HG02973 (cell line): ENCODE results near the gene MEIOB.
"Not testable (repeated sequence)": the region's sequence is repeated elsewhere in the genome, so short reads cannot be mapped to it uniquely, and the experiment has no call there.

Experiments
- ATAC-seq: cut with Tn5 transposase; IDR thresholded peaks from one replicate; pipeline ENCODE4 v1.9.1; 2021; ENCODE audit warnings: moderate library complexity; ENCODE audit not compliant: unreplicated experiment

The MEIOB gene, protein sequence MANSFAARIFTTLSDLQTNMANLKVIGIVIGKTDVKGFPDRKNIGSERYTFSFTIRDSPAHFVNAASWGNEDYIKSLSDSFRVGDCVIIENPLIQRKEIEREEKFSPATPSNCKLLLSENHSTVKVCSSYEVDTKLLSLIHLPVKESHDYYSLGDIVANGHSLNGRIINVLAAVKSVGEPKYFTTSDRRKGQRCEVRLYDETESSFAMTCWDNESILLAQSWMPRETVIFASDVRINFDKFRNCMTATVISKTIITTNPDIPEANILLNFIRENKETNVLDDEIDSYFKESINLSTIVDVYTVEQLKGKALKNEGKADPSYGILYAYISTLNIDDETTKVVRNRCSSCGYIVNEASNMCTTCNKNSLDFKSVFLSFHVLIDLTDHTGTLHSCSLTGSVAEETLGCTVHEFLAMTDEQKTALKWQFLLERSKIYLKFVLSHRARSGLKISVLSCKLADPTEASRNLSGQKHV

DNA sequence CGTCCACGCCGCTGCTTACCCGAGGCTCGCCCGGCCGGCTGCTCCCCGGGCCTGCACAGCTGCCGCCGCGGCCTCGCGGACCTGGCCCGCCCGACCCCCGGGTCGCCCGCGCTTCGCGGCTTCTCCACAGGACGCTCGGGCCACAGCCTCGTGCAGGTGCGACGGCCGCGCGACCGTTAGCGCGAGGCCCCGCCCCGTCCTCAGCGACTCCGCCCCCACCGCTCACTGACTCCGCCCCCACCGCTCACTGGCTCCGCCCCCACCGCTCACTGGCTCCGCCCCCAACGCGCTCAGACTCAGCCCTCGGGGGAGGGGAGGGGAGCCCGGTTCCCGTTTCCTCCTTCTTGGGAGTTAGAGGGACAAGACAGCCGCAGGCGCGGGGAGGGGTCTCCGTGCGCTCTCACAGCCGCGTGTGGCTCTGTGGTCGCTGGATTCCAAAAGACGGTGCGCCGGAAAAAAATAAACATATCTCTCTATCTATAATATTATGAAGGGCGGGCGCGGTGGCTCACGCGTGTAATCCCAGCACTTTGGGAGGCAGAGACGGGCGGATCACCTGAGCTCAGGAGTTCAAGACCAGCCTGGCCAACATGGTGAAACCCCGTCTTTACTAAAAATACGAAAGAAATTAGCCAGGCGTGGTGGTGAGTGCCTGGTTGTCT, at the start of gene MEIOB:
Gene MEIOB, minus strand, starts transcription at position 191 of the 662 bp plus-strand sequence. CDS start 3,989 bp downstream, outside the sequence.
- ATAC-seq = no peak

DNA sequence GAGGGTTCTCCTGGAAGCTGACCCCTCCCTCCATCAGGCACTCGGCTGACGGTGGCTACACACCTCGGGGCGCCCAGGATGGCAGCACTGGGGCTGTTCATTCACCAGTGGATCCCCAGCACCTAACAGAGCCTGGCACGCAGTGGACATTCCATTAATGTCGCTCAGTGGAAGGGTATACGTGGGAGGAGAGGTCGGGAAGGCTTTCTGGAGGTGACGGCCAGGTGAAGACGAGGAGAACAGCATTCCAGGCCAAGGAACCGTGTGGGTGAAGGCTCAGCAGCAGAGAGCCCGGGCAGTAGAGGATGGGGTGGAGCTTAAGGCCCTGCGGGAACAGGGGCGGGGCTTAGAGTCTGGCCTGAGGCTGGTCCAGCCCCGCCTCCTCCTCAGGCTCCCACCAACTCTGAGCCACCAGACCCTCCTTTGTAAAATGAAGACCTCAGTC, 48.8 kb upstream of the MEIOB start:
- no peak for ATAC-seq

DNA sequence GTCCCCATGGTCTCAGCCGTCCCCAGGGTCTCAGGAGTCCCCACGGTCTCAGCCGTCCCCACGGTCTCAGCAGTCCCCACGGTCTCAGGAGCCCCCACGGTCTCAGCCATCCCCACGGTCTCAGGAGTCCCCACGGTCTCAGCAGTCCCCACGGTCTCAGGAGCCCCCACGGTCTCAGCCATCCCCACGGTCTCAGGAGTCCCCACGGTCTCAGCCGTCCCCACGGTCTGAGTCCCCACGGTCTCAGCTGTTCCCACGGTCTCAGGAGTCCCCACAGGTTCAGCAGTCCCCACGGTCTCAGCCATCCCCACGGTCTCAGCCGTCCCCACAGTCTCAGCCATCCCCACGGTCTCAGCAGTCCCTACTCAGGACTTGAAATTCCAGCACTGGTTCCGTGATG, 48.2 kb upstream of the MEIOB start:
- not testable (repeated sequence) for ATAC-seq

DNA sequence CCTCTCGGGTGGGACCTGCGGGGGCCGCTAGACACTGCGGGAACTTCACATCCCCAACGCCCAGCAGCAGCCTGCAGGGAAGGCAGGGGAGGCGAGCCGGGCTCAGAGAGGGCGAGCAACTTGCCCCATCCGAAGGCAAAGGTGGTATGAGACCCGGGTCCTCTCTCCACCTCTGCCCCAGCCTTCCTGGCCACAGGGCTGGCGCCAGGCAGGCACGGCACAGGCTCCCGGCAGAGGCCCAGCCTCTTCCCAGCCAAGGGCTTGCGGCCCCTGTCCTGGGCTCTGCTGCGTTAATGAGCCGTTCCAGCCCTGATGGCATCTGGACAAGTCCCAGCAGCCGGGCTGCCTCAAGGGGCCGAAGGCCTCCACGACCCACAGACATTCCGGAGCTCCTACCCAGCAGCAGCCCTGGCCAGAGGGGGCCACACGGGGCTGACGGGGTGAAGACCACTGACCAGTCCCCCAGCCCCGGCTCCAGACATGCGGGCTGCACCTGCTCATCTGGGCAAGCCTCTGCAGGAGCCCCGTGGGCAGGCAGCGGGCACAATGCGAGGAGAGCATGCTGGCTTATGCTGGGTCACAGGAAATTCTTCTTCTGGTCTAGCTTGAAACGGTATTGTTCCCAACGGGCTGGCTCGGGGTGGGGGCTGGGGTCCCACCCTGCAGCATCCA, 47.5 kb upstream of the MEIOB start:
- ATAC-seq = no peak

DNA sequence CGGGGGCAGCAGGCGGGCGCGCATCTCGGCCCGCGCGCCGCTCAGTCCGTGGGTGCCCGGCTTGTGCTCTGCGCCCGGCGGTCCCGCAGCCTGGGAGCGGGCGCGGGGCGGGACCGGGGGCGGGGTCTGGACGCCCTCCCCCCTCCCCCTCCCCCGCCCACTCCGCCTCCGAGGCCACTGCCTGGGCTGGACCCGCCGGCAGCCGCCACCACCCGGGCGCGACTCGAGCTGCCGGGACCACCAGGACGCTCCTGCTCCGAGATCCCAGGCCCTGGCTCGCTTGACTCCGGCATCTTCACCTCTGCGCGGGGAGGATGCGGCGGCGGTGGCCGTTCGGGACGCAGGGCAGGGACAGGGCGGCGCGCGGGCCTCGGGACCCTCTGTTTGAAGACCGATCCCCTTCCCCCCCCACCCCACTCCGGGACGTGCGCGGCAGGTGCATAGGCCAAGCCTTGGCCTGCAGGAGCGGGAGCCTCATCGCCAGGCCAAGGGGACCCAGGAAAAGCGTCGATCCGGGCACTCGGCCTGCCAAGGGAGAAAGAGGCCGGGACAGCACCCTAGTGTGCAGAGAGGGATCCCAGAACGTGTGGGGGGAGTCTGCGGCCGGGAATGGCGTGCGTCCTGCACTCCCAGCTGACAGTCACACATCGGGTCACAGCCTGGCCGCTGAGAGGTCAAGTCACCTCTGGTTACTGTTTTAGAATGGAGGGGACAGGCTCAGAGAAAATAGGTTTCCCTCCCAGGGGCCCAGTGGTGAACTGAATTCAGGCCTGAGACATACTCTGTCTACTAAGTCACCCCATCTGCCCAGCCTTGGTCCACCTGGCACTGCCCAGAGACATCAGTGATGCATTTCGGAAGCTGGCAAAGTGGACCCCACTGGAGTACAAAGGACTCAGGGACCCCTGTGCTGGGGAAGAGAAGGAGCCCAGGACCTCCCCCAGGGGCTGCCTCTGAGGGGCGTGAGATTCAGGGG, 46.7 kb upstream of the MEIOB start, which contains the start of gene HS3ST6:
Gene HS3ST6, minus strand, starts transcription at position 65 of the 976 bp plus-strand sequence. CDS start 92 bp downstream, outside the sequence.
- no peak for ATAC-seq

DNA sequence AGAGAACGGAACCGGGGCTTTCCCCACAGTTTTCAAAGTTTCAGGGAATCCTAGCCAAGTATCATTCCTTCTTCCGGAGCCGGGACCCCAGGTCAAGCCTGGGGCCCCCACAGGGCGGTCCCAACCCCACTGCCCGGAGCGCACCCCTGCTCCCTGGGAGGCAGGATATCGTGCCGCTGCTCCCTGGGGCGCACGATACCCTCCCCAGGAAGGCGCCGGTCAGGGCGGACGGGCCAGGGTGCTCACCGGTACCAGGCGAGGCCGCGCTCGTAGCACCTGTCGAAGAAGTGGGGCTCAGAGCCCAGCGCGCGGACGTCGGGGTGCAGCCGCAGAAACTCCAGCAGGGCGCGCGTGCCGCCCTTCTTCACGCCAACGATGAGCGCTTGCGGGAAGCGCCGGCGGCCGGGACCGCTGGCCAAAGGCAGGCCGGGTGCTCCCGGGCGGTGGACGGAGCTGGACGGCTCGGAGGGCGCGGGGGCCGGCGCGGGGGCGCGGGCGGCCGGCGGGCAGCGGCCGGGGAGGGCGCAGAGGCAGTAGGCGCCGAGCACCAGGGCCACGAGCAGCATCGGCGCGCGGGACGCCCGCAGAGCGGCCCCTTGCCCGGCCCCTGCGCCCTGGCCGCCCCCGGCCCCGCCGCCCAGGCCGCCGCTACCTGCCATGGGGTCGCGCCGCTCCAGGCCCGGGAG, 45.8 kb upstream of the MEIOB start:
- ATAC-seq = no peak

DNA sequence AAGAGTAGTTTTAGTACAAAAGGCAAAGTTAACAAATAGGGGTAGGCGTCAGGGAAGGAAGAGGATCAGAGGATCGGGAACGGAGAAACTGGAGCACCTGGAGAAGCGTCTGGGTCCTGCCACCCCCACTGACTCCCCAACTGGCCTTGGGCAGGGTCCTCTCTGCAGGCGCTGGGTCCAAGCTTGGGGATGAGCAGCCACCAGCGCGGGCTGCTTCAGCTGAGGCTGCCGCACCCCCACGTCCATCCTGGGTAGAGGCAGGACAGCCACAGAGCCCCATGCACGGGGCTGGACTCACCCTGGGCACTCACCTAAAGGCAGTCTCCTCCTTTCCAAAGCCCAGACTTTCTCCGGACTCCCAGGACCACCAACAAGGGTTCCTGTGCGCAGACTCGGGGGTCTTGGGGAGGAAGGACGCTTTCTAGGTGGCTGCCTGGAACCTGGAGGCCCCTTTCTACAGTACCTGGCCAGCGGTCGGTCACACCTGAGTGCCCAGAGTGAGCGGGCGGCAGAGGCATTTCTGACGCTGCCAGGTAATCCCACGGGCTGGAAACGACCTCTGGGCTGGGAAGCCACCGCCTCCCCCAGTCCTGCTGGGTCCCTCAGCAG, 45.2 kb upstream of the MEIOB start:
- no peak for ATAC-seq

DNA sequence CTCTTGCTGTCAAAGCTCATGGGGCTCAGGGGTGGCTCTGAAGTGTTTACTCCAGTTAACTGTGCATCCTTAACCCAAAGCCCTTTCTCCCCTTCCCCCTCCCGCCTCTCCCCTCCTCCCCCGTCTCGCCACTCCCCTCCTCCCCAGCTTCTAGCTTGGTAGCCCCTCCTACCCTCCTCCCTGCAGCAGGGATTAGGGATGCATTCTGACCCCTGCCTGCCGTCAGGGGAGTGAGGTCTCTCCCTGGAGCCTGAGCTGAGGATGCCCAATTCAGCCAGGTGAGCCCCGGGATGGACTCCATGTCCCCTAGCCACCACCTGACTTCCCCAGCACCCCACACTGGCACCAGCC, 44.7 kb upstream of the MEIOB start:
- ATAC-seq = no peak

DNA sequence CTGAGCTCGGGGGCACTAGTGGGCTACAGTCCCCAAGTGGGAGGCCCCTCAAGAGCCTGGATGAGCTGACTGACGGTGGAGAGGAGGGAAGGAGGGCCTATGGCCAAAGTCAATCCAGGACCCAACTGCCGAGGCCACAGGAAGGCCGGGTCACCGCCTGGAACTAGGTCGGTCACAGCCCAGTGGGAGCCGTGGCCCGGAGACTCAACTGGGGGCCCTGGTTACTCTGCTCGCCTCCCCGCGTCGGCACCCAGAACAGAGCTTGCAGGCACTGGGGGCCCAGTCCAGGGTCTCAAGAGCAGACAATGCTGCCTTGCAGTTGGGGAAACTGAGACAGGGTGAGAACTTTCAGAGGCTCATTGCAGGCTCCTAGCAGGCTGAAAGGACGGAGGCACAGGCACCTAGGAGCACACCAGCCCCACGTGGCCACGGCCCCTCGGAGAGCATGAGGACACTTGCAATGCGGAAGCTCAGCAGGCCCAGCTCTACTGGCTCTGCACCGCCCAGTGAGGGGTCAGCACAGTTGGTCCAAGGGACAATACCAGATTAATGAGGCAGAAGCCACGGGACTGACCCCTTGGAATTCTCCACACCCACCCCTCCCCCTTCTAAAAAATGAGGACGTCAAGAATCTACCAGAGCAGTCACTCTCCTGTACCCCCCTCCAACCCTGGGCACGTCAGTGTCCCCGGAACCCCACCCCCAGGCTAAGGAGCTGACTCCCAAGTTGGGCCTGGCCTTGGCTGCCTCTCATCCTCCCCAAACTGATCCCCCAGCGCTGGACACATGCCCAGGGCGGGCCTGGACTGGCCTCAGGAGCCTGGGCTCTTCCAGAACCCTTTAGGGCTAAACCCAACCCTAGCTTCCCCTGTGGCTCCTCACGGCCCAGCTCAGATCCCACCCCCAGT, 44.0 kb upstream of the MEIOB start:
- no peak for ATAC-seq

DNA sequence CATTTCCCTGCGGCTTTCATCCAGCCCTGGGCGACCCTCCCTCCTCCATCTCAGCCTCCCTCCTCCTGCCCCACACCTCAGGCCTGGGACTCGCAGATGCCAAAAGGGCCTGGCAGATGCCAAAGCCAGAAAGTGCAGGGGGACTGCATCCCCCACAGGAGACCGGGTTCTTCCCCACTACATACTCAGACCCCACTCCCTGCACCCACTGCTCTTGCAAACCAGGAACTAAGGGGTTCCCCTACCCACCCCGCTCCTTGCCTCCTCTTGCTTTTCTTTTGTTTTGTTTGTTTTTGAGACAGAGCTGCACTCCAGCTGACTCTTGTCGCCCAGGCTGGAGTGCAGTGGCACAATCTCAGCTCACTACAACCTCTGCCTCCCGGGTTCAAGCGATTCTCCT, 43.0 kb upstream of the MEIOB start:
- ATAC-seq = no peak

DNA sequence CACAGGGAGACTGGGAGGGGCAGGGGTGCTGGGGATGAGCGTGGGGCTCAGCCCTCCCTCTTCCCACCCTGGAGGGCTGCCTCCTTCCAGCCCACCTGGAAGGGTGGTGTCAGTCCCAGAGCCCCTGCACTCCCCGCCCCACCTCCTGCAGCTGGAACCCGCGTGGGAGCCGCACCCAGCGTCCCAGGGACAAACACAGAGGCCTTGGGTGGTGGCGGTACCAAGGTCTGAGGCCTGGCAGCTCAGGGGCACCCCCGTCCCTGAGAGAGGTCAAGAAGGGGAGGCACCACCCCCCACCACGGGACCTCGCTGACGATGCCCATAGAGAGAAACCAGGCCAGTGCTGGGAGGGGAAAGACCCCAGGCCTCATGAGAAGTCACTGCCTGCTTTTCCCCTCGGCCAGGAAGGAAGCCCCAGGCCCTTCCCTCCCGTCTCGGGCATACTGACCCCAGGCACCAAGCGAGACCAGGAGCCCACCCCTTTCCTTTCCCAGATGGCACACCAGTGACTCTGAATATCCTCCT, 42.2 kb upstream of the MEIOB start:
- no peak for ATAC-seq

DNA sequence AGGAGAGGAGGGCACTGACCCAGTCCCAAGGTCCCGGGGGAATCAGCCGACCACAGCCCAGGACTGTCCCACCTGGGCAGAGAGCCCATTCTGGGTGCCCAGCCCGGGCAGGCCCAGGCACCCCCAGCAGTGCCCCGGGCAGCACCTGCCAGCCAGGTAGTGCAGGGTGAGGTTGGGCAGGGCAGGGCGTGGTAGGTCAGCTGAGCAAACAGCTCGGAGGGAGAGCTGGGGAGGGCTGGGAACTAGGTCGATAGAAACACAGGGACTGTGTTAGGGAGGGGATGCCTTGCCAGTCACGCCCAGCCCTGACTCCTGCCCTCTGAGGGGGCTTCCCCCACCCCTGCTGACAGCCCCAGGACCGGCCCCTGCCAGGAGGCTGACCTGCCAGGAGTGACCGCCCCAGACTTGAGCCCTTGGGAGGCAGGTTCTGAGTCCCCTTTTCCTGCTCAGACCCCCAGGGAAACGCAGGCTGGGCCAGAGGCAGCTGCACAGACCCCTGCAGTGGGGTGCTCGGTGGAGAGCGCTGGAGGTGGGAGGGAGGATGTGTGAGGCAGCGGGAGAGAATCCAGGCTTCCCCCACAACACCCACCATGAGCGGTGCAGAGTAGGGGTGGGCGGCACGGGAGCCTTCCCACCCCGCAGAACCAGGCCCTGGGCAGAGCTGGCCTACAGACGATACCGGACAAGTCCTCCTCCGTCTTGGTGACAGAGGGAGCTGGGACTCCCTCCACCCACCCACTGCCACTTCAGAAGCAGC, 41.5 kb upstream of the MEIOB start:
- ATAC-seq = no peak

DNA sequence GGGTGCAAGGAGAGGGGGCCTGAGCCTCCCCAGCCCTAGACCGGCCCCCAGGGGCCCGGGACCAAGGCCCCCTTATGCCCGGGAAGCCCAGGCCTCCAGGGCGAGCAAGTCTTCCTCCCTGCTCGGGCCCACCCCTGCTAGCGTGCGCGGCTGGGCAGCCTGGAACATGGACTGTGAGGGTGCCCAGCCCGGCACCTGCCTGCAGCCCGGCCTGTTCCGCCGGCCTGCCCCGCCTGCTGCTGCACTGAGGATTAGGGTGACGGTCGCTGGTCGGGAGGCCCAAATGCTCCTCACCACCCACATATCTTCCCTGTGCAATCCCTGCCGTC, 40.2 kb upstream of the MEIOB start:
- no peak for ATAC-seq

DNA sequence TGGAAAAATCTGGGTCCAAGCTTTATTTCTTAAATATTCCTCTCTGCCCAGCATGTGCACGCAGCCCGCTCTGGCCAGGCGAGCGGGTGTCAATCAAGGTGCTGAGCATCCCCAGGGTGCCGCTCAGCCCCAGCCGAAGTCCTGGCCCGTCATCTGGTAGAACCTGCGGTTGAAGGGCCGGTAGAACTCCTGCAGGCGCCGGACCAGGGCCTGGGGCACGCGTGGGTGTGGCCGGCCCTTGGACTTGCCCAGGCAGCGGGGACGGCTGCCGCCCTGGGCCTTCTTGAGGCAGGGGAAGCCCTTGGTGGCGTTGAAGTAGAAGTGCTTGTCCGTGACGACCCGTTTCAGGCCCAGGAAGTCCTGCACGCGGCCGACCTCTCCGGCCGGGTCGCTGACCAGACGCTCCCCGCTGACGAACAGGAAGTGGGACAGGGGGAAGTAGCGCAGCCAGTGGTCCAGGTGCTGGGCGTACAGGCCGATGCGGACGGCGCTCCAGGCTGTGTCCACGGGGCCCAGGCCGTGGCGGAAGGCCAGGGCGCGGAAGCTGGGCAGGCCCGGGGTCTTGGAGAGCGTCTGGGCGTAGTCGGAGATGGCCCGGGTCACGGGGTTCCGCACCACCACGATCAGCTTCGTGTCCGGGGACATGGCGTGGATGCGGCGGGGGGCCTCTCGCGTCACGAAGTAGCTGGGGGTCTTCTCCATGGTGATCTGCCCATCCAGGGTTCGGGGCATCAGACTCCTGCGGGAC, 39.7 kb upstream of the MEIOB start:
- ATAC-seq = no peak

DNA sequence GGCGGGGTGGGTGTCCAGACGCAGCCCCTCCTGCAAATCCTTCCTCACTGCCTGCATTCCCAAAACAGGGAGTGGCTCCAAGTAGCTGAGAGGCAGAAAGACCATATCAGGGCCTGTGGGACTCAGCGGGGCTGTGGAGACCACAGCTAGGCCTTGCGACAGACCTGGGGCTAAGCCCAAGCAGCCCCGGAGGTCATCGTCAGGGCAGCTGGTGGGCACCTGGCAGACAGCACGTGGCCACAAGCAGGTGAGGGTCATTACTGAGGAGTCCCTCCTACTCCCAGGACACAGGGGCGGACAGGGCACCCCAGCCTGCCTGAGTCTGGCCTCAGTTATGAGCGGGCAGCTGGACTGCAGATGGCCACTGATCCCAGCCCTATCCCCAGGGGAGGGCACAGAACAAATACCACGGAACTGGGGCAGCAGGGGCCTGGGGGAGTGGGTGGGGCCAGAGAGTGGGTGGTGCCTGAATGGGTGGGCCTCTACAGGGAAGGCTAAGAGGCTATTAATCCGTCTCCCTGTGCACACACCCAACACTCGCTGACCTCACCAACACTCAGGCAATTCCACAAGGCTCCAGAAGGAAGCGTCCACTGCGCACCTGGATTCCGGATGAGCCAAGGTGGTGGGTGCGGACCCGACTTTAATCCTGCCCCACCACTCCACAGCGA, 37.7 kb upstream of the MEIOB start:
- no peak for ATAC-seq

DNA sequence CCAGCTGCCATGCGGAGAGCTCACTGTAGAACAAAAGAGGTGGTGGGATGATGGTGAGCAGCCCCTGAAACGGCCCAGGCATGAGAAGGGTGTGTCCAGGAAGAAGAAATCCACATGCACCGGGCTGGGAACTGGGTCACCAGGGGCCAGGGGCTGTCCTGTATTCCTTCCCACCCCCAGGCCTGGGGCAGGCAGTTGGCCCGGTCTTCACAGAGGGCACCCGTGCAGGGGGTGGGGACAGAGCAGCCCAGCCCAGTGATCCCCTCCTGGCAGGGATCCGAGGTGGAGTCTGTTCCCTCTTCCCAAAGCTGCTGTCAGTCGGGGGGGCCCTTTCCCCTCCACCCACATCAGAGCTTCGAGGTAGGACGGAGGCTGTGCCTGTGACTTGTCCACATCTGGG, 37.0 kb upstream of the MEIOB start:
- ATAC-seq = no peak
